GM19467 (cell line): ENCODE results near the gene DNAJC1.

Source experiments
- ATAC-seq: cut with Tn5 transposase; IDR thresholded peaks from one replicate; pipeline ENCODE4 v1.9.1; 2021; ENCODE audit warnings: mild to moderate bottlenecking, moderate library complexity; ENCODE audit not compliant: unreplicated experiment

DNAJC1 gene

DNA sequence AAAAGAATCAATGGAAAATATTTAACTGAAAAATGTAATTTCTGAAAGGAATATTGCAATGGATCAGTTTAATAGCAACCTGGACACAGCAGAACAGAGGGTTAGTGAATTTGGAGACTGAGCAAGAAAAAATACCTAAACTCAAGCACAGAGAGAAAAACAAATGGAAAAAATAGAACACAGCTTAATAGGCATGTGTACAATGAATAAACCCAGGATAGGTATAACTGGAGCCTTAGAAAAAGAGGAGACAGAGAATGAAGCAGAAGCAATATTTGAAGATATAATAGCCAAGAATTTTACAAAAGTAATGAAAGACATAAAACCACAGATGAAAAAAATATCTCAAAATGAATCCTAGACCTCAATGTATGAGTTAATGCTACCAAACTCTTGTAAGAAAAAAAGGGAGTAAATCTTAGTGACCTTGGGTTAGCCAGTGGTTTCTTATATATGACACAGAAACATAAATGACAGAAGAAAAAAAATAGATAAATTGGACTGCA is 2.9 kb upstream of the DNAJC1 start:
- ATAC-seq: no peak

- no peak for ATAC-seq
These were observed 2.2 kb upstream of the DNAJC1 start for GRCh38 chr10:22005763-22006162.

DNA sequence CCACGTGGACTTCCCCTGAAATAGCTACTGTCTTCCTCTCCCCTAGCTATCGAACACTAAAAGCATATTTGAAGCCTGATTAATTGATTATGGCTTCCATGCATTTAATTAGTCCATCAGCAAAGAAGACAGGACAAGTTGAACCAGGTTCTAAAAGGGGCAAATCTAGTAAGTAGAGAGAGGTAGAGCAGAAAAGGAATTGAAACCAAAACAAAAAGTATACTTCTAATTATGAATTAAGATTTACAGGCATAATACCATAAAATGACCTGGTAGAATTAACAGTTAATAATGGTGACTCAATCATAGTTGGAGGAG is 393 bp upstream of the DNAJC1 start:
- peak; percentile 1 for ATAC-seq

DNA sequence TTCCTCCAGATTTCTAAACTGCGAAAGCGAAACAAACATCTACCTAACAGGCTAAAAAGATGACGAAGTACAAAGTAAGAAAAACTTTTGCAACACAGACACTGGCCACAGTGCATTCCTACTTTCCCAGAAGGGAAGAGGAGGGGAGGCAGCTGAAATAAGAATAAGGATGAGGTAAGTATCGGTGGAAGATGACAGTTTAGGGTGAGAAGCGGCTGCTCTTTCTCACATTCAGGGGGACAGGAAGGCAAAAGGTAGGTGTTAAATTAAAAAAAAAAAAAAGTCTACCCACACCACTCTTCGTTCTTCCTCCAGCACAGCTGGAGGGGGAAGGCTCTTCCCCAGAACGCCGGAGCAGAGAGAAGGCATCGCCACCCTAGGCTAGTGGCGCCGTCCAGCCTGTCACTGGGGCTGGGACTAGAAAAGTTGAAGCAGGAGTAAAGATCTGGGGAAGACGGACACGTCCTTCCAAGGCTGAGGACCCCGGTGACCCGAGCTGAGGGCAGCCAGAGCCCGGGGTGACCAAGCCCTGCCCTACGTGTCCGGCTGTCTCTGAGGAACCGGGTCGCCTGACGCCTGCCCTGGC is 846 bp downstream of the DNAJC1 start:
- ATAC-seq: peak; percentile 11

DNA sequence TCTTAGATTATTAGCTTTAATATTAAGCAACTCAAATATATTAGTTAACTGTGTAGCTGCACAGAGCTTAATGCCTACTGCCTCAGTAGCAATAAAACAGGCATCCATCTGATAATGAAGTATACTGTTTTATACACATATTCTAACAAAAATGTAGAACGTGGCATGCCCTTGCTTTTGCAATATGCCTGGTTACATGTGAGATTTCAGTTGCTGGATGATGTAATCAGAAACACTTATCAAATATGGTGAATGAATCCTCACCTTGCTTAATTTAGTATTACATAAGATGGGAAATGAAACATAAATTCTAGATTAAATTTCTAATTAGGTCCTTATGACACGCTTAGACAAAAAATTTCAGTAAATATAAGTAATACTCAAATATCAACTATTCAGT is 8.0 kb downstream of the DNAJC1 start:
- ATAC-seq: no peak

GRCh38 chr10:21993360-21994001 is 10.0 kb downstream of the DNAJC1 start:
- no peak for ATAC-seq

DNA sequence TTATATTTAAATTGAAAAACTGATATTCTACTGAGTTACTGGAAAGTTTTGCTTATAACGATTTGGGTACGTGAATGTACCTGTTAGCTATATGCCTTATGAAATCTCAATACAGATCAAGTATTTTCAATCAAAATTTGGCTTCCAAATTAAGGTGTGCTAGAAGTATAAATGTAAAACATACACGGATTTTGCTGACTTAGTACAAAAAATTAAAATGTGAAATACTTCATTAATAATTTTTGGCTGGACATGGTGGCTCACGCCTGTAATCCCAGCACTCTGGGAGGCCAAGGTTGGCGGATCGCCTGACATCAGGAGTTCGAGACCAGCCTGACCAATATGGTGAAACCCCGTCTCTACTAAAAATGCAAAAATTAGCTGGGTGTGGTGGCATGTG is 11.7 kb downstream of the DNAJC1 start:
- no peak for ATAC-seq

- ATAC-seq: no peak
These were observed 13.1 kb downstream of the DNAJC1 start for GRCh38 chr10:21990449-21990848.

GRCh38 chr10:21989453-21990154 is 13.9 kb downstream of the DNAJC1 start:
- peak; percentile 80 for ATAC-seq

DNA sequence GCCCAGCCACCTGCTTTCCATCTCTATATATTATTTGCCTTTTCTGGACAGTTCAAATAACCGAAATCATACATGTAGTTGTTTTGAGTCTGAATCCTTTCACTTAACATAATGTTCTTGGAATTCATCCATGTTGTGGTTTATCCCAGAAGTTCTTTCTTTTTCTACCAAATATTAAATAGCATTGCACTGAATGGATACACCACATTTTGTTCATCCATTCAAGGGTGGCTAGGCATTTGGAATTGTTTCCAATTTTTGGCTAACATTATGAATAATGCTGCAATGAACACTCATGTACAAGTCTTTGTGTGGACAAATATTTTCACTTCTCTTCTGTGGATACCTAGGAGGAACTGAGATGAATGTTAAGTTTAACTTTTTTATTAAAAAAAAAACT is 18.0 kb downstream of the DNAJC1 start:
- ATAC-seq: no peak

GRCh38 chr10:21981118-21981517 is 22.4 kb downstream of the DNAJC1 start:
- no peak for ATAC-seq

- no peak for ATAC-seq
These were observed 22.8 kb downstream of the DNAJC1 start for GRCh38 chr10:21980691-21981090.

- no peak for ATAC-seq
These were observed 25.2 kb downstream of the DNAJC1 start for GRCh38 chr10:21978191-21978862.

GRCh38 chr10:21976739-21977138 is 26.8 kb downstream of the DNAJC1 start:
- ATAC-seq: no peak

DNA sequence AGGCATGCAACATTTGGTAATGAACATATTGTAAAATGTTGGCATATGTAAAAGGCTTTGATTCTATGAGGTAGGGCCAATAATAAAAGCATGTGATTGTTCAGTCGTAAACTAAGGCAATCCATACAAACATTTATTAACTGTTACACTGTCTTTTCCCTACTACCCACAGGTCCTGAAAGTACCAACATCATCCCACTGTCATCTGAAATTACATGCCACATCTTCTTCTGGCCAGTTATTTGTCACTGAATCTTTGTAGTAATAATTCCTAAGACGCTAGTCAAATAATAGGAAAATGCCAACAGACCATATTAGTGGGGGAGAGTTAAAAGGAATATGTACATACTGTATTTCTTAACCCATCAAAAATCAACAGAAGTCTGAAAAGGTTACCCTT is 27.2 kb downstream of the DNAJC1 start:
- no peak for ATAC-seq

DNA sequence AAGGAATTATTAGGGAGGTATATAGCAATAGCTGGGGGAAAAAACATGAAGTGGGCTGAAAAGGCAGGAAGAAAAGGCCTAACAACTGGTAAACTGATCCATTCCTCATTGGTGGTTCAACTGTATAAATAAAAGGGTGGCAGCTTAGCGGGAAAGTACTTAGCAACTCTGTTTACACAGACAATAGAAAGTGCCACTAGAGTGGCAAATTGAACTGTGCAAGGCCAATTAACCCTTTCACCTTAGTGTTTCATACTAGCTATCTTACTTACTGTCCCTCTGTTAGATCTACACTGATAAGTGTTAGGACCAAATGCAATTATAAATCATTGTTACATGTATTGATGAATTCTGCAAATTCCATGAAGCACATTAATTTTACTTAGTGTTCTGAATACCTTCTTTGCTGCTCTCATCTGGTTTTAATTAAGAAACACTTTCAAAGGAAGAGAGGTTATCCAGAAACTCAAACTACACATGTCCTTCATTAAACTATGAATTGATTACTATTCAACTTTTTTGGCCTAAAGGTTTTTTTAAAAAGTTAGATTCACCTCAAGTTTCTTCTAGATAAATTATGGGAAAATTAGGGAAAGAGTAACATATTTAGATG is 28.0 kb downstream of the DNAJC1 start:
- ATAC-seq: no peak

- no peak for ATAC-seq
These were observed 30.9 kb downstream of the DNAJC1 start for GRCh38 chr10:21972584-21972983.

DNA sequence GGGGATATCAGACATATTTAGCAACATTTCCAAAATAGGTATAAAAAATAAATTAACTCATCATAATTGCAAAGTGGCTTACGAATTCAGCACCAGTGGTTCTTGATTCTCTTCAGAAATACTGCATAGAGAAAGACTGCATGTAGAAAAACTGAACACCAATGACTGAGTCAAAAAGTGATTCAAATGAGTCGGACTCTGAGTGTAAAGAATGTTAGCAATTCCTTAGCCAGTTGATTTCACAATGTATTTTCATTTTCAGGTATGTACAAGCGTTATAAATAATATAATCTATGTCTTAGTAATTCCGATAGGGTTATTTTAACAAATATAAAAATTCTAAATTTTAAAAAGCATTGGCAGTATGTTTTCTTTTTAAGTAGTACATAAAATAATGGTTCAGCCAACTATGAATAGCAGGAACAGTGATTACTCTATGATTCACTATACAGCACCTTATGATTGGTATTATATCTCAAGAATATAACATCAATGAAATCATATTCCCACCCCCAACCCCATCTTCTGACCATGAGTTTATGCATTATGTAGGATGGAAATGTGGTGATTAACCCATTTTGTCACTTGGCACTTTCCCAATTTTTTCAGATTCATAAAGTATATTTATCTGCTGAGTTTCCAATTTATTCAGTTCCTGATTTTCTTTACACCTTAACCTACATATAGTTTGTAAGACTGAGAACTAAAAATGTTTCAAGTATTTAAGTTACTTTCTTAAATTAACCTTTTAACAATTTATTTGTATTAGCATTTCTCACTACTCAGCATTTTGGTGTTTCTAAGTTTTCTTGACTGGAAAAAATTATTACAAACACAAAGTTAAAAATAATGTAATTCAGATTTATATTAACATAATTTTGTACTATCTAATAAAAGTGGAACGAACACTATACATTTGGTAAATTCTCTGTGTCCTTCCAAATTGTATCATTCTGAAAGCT is 33.9 kb downstream of the DNAJC1 start:
- no peak for ATAC-seq

DNA sequence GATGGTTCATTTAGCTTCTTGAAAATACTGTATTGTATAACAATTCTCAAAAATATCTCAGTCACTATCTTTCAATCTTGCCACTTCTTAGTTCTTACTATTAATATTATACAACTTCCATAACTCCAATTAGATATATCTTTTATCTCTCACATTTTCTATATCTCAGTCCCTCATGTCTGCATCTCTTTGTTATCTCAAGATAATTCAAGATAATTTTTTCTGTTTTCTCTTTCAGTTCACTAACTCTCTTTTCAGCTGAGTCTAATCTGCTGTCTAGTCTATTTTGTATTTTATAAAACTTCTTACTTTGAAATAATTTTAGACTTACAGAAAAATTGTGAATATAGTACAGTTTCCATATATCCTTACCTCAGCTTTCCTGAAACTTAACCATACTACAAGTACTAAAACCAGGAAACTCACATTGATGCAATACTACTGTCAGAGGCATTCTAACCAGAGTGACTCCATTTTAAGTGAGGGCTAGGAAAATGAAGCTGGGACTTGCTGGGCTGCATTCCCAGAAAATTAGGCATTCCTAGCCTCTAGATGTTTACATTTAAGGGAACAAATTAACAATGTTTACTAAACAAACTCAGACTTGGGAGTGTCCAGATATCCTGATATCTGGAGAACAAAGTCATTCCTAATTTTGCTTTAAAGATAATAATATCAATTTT is 38.4 kb downstream of the DNAJC1 start:
- no peak for ATAC-seq

DNA sequence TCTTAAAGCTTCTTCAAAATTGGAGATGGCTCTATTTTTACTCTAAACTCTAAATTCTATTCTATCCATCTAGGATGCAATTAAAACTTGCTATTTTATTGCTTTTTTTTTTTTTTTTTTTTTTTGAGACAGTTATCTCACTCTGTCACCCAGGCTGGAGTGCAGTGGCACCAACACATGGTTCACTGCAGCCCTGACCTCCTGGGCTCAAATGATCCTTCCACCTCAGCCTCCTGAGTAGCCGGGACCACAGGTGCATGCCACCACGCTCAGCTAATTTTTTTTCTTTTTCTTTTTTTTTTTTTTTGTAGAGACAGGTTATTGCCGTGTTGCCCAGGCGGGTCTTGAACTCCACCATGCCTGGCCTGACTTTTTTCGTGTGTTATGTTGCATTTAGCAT is 41.2 kb downstream of the DNAJC1 start:
- ATAC-seq: no peak
